Cortex of kidney (tissue), 1 donor: ENCODE measurements around the gene LAMC1.
"Not testable (repeated sequence)": the region's sequence is repeated elsewhere in the genome, so short reads cannot be mapped to it uniquely, and the experiment has no call there.

Experiments used
- DNase-seq: peaks from one replicate; lab custom pipeline; 2025; lab: John Stamatoyannopoulos, UW

The LAMC1 gene

DNA sequence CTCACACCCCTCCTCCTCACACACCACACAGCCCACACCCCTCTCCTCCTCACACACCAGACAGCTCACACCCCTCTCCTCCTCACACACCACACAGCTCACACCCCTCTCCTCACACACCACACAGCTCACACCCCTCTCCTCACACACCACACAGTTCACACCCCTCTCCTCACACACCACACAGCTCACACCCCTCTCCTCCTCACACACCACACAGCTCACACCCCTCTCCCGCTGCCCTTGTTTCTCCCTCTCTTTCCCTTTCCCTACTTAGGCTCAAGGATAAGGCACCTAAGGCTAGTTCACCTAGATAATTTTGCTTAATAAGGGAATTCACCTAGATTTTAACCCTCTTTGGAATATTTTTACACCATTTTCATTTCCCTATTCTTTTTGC is 126.8 kb downstream of the LAMC1 start:
- DNase-seq: not testable (repeated sequence)

DNA sequence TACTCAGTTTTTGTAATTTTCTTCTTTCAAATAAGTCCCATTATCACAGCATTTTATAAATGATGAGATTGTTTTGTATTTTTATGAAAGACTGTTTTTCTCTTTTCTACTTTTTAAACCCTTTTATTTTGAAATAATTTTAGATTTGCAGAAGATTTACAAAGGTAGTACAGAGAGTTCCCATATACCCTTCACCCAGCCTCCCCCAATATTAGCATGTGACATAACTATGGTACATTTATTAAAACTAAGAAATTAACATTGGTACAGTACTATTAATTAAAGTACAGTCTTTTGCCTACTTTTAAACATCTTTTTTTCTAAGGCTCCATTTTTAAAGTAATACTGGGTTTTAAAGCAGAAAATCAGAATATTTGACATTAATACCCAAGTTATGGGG is 127.2 kb downstream of the LAMC1 start:
- DNase-seq: no peak

GRCh38 chr1:183152180-183152579 is 129.0 kb downstream of the LAMC1 start:
- DNase-seq: no peak

- no peak for DNase-seq
Measured at GRCh38 chr1:183155939-183156338, 132.7 kb downstream of the LAMC1 start.

DNA sequence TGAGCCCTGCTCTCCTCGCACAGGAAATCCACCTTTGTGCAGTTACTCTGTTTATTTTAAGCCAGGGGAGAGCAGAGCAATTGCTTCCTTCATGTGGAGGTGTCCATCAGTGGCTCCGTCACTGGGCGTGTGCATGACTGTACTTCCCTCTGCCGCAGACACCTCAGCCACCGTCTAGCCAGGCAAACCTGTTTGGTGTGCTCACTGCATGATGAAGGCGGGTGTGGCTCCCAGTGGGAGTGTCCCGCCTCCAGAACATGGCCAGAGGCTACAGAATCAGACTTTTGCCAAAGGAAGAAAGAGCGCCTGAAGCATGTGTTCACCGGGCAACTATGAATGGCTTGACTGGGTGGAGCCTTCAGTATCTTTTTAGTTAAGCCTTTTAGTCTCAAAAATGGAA is 136.7 kb downstream of the LAMC1 start:
- DNase-seq: no peak

- no peak for DNase-seq
Measured at GRCh38 chr1:183161391-183161790, 138.2 kb downstream of the LAMC1 start.

- DNase-seq: no peak
Measured at GRCh38 chr1:183163316-183163715, 140.1 kb downstream of the LAMC1 start.

DNA sequence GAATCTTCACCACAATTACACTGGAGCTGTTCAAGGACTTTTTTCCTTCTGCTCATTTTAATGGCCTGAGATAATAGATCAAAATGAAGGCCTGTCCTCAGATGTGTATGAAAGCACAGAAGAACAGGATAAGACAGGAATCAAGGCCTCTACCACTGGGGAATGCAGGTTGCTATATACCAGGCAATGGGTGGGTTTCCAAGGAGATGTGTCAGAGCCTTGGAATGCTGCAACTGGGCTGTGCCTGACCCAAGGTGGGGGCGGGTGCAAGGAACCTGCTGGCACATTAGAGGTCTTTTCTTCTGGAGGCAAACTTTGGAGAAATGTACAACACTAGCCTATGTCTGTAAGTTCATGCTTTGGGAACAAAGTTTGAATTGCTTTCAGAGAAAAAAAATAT is 141.1 kb downstream of the LAMC1 start:
- no peak for DNase-seq

DNA sequence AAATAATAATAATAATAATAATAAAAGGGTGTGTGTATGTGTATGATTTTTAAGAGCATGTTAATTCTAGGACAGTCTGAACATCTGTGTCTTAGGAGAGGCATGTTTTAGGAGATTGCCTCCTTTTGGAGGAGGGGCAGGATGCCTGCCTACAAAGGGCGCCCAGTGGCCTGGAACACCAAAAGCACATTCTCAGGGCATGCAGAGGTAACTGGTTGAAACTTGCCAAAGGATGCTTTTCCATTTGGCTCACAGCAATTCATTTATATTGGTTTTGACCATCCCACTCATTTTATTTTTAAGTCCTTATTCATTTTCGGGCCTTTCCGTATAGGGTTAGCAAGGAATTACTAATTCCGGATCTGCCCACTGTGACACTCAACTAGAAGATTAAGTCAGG is 141.7 kb downstream of the LAMC1 start:
- DNase-seq: no peak

GRCh38 chr1:183165456-183165855 is 142.2 kb downstream of the LAMC1 start:
- DNase-seq: no peak

GRCh38 chr1:183166454-183166853 is 143.2 kb downstream of the LAMC1 start:
- no peak for DNase-seq

- DNase-seq: no peak
Measured at GRCh38 chr1:183167676-183168075, 144.5 kb downstream of the LAMC1 start.

GRCh38 chr1:183168308-183168707 is 145.1 kb downstream of the LAMC1 start:
- DNase-seq: no peak

- no peak for DNase-seq
Measured at GRCh38 chr1:183173828-183174227, 150.6 kb downstream of the LAMC1 start.

- DNase-seq: no peak
Measured at GRCh38 chr1:183175631-183176030, 152.4 kb downstream of the LAMC1 start.

GRCh38 chr1:183178545-183178944 is 155.3 kb downstream of the LAMC1 start:
- DNase-seq: no peak

DNA sequence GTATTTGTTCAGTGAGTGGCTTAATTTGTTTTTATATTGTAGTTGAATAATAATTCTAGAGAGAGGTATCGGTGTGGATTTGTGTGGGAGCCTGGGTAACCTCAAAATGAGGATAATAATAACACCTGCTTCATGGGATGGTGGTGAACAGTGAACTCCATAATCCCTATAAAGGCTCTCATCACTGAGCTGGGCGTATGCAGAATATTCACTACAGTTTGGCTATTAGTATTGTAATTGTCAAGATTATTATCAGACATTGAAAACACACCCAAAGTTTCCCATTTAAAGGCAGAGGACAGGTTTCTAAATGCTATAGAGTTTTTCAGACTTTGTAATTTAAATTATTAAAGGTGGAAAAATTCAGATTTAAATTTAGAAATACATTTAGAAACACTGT is 155.8 kb downstream of the LAMC1 start:
- no peak for DNase-seq

DNA sequence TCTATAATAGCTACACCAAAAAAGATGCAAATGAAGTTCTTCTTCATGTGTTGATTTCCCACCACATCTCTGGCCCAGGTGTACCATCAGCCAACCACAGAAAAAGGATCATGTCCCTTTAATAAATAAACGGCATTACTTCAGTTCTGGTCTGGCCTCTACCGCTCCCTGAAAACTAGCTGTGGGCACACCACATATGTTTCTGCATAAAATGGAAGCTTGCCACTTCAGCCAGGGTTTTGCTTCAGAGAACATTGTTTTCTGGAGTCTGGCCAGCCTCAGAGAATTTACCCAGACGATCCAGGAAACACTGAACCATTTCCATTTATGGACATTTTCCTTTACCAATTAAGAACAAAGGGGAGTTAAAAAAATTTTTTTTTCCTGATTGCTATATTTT is 157.0 kb downstream of the LAMC1 start:
- no peak for DNase-seq

DNA sequence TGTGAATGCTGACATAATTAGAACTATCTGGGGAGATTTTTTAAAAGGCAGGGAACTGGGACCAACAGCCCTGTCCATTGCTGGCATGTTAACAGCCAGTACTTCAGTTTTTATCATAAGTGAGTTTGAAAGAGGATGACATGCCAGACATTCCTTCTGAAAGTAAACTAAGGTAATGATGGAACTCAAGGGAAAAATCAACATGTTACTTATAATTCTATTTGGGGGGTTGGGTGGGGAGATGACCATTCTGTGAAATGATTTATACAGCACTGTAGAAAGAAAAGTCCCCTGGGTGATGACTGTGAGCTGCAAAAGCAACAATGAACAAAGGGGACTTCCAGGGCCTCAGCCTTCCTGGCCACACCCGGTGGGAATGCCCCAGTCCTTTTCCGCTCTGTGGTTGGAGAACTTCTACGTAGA is 157.4 kb downstream of the LAMC1 start:
- DNase-seq: no peak

DNA sequence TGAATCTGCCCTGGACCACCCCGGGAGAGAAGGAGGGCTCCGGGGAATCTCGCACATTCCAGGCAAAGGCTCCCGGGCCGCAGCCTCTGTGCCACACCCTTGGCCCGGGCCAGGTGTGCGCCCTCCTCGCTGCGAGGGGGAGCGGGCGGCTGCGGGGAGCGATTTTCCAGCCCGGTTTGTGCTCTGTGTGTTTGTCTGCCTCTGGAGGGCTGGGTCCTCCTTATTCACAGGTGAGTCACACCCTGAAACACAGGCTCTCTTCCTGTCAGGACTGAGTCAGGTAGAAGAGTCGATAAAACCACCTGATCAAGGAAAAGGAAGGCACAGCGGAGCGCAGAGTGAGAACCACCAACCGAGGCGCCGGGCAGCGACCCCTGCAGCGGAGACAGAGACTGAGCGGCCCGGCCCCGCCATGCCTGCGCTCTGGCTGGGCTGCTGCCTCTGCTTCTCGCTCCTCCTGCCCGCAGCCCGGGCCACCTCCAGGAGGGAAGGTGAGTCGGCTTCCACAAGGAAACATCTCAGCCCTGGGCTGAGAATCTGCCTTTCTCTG is 162.8 kb downstream of the LAMC1 start, which contains the start of gene LAMC2:
LAMC2 (plus strand) TSS at position 324 of the 550 bp plus-strand sequence; CDS start at position 413, 89 bp downstream.
- DNase-seq: no peak

GRCh38 chr1:183186841-183187240 is 163.6 kb downstream of the LAMC1 start:
- no peak for DNase-seq

GRCh38 chr1:183188240-183188639 is 165.0 kb downstream of the LAMC1 start:
- DNase-seq: no peak

GRCh38 chr1:183191833-183192232 is 168.6 kb downstream of the LAMC1 start:
- no peak for DNase-seq

- no peak for DNase-seq
Measured at GRCh38 chr1:183193963-183194525, 170.8 kb downstream of the LAMC1 start.
